PFSK-1 (cell line): Measurements from ENCODE around the gene TSEN2.

Experiments
- POLR2AphosphoS5 ChIP-seq: IDR thresholded peaks from 2 replicates; pipeline ENCODE4 v1.6.1; 2012; ENCODE audit warnings: low read depth, mild to moderate bottlenecking, control low read depth, low read length, moderate library complexity
- TAF1 ChIP-seq: IDR thresholded peaks from 2 replicates; pipeline ENCODE4 v1.6.1; 2012; ENCODE audit warnings: low read length, control low read depth, borderline replicate concordance; ENCODE audit not compliant: insufficient read depth
- TF ChIP-seq, protein P1 (sequence below), 2 experiments: IDR thresholded peaks; 2 replicates each; pipeline versions ENCODE4 v1.6.1 to v1.8.0; 2011 to 2012; ENCODE audit warnings: low read depth in 2 of 2, low read length in 2 of 2, control low read depth in 1 of 2, inconsistent platforms in 1 of 2, mild to moderate bottlenecking in 1 of 2, moderate library complexity in 1 of 2; ENCODE audit not compliant: insufficient read depth in 1 of 2

DNA sequence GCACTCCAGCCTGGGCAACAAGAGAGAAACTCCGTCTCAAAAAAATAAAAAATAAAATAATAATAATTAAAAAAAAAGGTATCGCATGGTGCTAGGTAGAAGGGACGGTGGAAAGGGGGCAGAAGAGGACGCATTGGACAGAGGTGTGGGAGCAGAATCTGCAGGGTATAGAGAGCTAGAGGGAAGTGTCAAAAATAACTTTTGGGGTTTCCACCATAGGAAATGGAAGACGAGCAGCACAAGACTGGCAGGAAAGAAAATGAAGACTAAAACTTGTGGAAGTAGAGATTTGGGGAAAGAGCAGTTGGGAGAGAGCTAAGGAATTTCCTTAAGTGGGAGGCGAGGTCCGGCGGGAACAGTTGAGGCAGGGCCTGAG is 72.0 kb downstream of the TSEN2 start:
- TF ChIP-seq POLR2AphosphoS5 (no peak), TAF1 (no peak)
- TF ChIP-seq, protein P1, sequence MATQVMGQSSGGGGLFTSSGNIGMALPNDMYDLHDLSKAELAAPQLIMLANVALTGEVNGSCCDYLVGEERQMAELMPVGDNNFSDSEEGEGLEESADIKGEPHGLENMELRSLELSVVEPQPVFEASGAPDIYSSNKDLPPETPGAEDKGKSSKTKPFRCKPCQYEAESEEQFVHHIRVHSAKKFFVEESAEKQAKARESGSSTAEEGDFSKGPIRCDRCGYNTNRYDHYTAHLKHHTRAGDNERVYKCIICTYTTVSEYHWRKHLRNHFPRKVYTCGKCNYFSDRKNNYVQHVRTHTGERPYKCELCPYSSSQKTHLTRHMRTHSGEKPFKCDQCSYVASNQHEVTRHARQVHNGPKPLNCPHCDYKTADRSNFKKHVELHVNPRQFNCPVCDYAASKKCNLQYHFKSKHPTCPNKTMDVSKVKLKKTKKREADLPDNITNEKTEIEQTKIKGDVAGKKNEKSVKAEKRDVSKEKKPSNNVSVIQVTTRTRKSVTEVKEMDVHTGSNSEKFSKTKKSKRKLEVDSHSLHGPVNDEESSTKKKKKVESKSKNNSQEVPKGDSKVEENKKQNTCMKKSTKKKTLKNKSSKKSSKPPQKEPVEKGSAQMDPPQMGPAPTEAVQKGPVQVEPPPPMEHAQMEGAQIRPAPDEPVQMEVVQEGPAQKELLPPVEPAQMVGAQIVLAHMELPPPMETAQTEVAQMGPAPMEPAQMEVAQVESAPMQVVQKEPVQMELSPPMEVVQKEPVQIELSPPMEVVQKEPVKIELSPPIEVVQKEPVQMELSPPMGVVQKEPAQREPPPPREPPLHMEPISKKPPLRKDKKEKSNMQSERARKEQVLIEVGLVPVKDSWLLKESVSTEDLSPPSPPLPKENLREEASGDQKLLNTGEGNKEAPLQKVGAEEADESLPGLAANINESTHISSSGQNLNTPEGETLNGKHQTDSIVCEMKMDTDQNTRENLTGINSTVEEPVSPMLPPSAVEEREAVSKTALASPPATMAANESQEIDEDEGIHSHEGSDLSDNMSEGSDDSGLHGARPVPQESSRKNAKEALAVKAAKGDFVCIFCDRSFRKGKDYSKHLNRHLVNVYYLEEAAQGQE (IDR thresholded peaks at IDR 0.05; ENCODE audit: insufficient read depth in 1 of 2, low read depth in 2 of 2, low read length in 2 of 2) = no peak
